Karpas-422 (cell line): ENCODE data around the gene IGFALS. TPM values are rescaled to one million over a fixed set of nuclear protein-coding genes. Genes with fewer than 3 reads are reported as not detected.
A peak's percentile ranks its signal among the peaks of the same experiment; 100 is the strongest.

Experiments used
- DNase-seq: peaks from one replicate; pipeline ENCODE4 v3.0.0-alpha.2; 2015
- H2AFZ ChIP-seq: fragments of 200-600 bp; sonication (generic); 2 replicates; pipeline ENCODE4 v1.6.1; 2014; ENCODE audit warnings: antibody characterized with exemption, low read length, mixed read lengths
- H3K27ac ChIP-seq: fragments of 200-600 bp; sonication (generic); 2 replicates; pipeline ENCODE4 v1.5.1; 2014; ENCODE audit warnings: mild to moderate bottlenecking, low read length, moderate library complexity
- H3K27me3 ChIP-seq: fragments of 200-600 bp; sonication (generic); 2 replicates; pipeline ENCODE4 v1.6.1; 2014; ENCODE audit warnings: low read length, mixed read lengths
- H3K36me3 ChIP-seq: fragments of 200-600 bp; sonication (generic); 2 replicates; pipeline ENCODE4 v1.6.1; 2014; ENCODE audit warnings: low read length, mixed read lengths; ENCODE audit not compliant: insufficient read depth
- H3K4me1 ChIP-seq: fragments of 200-600 bp; sonication (generic); 2 replicates; pipeline ENCODE4 v1.6.1; 2014; ENCODE audit warnings: mild to moderate bottlenecking, low read length, mixed read lengths
- H3K4me2 ChIP-seq: fragments of 200-600 bp; sonication (generic); 2 replicates; pipeline ENCODE4 v1.6.1; 2014; ENCODE audit warnings: low read length, low read depth, mild to moderate bottlenecking; ENCODE audit not compliant: poor library complexity, severe bottlenecking
- H3K4me3 ChIP-seq: fragments of 200-600 bp; sonication (generic); 2 replicates; pipeline ENCODE4 v1.5.1; 2014; ENCODE audit warnings: mild to moderate bottlenecking, antibody characterized with exemption, low read length, mixed read lengths
- H3K79me2 ChIP-seq: fragments of 200-600 bp; sonication (generic); 2 replicates; pipeline ENCODE4 v1.6.1; 2014; ENCODE audit warnings: mild to moderate bottlenecking, low read length, mixed read lengths
- H3K9ac ChIP-seq: fragments of 200-600 bp; sonication (generic); 2 replicates; pipeline ENCODE4 v1.6.0; 2014; ENCODE audit warnings: low read length
- H3K9me2 ChIP-seq: fragments of 200-600 bp; sonication (generic), shearing (Covaris generic); replicated peaks from 2 replicates; pipeline ENCODE4 v1.6.0; 2014; ENCODE audit warnings: mild to moderate bottlenecking, low read length, moderate library complexity; ENCODE audit not compliant: insufficient read depth
- H3K9me3 ChIP-seq: fragments of 300-700, 200-600 bp; sonication (generic); 2 replicates; pipeline ENCODE4 v1.6.1; 2014; ENCODE audit warnings: low read length, mixed read lengths
- H4K20me1 ChIP-seq: fragments of 200-600 bp; sonication (generic); 2 replicates; pipeline ENCODE4 v1.6.1; 2014; ENCODE audit warnings: mild to moderate bottlenecking, antibody characterized with exemption, low read length, low read depth; ENCODE audit not compliant: insufficient read depth
- total RNA-seq: library from RNA; depleted of rRNA; stranded (reverse); fragments of >200 nt; shearing (Covaris generic); gene quantifications from 2 replicates; pipeline ENCODE4 v1.2.3, GENCODE V29; 2014; ENCODE audit warnings: low replicate concordance

The IGFALS gene
- total RNA-seq, 1 experiment from 2014 or later: not detected

GRCh38 chr16:1778200-1779179 lies 15.0 kb downstream of the IGFALS start:
- H4K20me1 ChIP-seq: peaks cover 19% of the 10 kb centered on the region; the same call in 1 of the 2 replicates
- H3K9ac ChIP-seq: no peak overlapping the region
- H3K4me2 ChIP-seq: no peak overlapping the region
- H3K4me1 ChIP-seq: peaks cover 26% of the 10 kb centered on the region
- H3K27ac ChIP-seq: no peak overlapping the region
- no peak overlapping the region for H2AFZ ChIP-seq
- no peaks in the 10 kb centered on the region for H3K9me2 ChIP-seq
- H3K4me3 ChIP-seq: no peak overlapping the region
- DNase-seq: no peak
- H3K9me3 ChIP-seq: no peaks in the 10 kb centered on the region
- 0 out of 2 replicates have a peak, but pooled peaks cover 2% of the 10 kb centered on the region for H3K36me3 ChIP-seq
- H3K27me3 ChIP-seq: no peaks in the 10 kb centered on the region
- H3K79me2 ChIP-seq: peaks cover 32% of the 10 kb centered on the region

- DNase-seq: no peak
- Histone ChIP-seq H3K9ac (no peak overlapping the region), H3K9me2 (no peaks in the 10 kb centered on the region), H3K79me2 (peaks cover 33% of the 10 kb centered on the region), H4K20me1 (peaks cover 19% of the 10 kb centered on the region; the same call in 1 of the 2 replicates), H3K4me3 (no peak overlapping the region), H3K4me2 (no peak overlapping the region), H3K27ac (no peak overlapping the region), H3K4me1 (peaks cover 26% of the 10 kb centered on the region), H3K27me3 (no peaks in the 10 kb centered on the region), H3K36me3 (0 out of 2 replicates have a peak, but pooled peaks cover 2% of the 10 kb centered on the region), H3K9me3 (no peaks in the 10 kb centered on the region), H2AFZ (no peak overlapping the region)
Measured at GRCh38 chr16:1777375-1778199, 15.9 kb downstream of the IGFALS start.

GRCh38 chr16:1776991-1777374 lies 16.5 kb downstream of the IGFALS start:
- Histone ChIP-seq H3K9ac (no peak overlapping the region), H3K27ac (no peak overlapping the region), H4K20me1 (peaks cover 19% of the 10 kb centered on the region; the same call in 1 of the 2 replicates)

GRCh38 chr16:1776672-1776955 lies 16.9 kb downstream of the IGFALS start:
- Histone ChIP-seq H3K27me3 (no peaks in the 10 kb centered on the region), H3K4me2 (no peak overlapping the region), H3K4me1 (peaks cover 25% of the 10 kb centered on the region), H3K9ac (no peak overlapping the region), H3K36me3 (peaks cover 2% of the 10 kb centered on the region; the same call in 1 of the 2 replicates), H3K9me2 (no peaks in the 10 kb centered on the region), H3K27ac (no peak overlapping the region), H3K79me2 (peaks cover 42% of the 10 kb centered on the region), H3K4me3 (no peak overlapping the region), H2AFZ (no peak overlapping the region), H3K9me3 (no peaks in the 10 kb centered on the region), H4K20me1 (peaks cover 22% of the 10 kb centered on the region; the same call in 1 of the 2 replicates)
- DNase-seq: no peak

More at GRCh38 chr16:1776991-1777374, 16.5 kb downstream of the IGFALS start:
- Histone ChIP-seq H3K4me3 (no peak overlapping the region), H3K36me3 (peaks cover 2% of the 10 kb centered on the region; the same call in 1 of the 2 replicates), H3K79me2 (peaks cover 39% of the 10 kb centered on the region), H3K4me2 (no peak overlapping the region), H3K9me2 (no peaks in the 10 kb centered on the region), H3K27me3 (no peaks in the 10 kb centered on the region), H3K9me3 (no peaks in the 10 kb centered on the region), H2AFZ (no peak overlapping the region), H3K4me1 (peaks cover 26% of the 10 kb centered on the region)
- no peak for DNase-seq

- Histone ChIP-seq H3K27ac (no peak overlapping the region), H3K36me3 (peaks cover 2% of the 10 kb centered on the region; the same call in 1 of the 2 replicates), H3K79me2 (peaks cover 40% of the 10 kb centered on the region), H3K9me2 (no peaks in the 10 kb centered on the region), H3K4me2 (no peak overlapping the region), H3K9ac (no peak overlapping the region), H4K20me1 (peaks cover 18% of the 10 kb centered on the region; the same call in 1 of the 2 replicates), H3K4me1 (peaks cover 20% of the 10 kb centered on the region), H2AFZ (no peak overlapping the region), H3K27me3 (no peaks in the 10 kb centered on the region), H3K4me3 (no peak overlapping the region), H3K9me3 (no peaks in the 10 kb centered on the region)
- no peak for DNase-seq
Measured at GRCh38 chr16:1775846-1776671, 17.4 kb downstream of the IGFALS start.

GRCh38 chr16:1775006-1775845 lies 18.3 kb downstream of the IGFALS start:
- Histone ChIP-seq H3K4me3 (no peak overlapping the region; the same call in 1 of the 2 replicates), H3K9me2 (no peaks in the 10 kb centered on the region), H3K9ac (peak overlapping the region; percentile 93), H3K4me1 (peaks cover 19% of the 10 kb centered on the region), H3K27ac (no peak overlapping the region), H3K27me3 (no peaks in the 10 kb centered on the region), H2AFZ (no peak overlapping the region), H3K36me3 (peaks cover 2% of the 10 kb centered on the region), H4K20me1 (peaks cover 21% of the 10 kb centered on the region), H3K9me3 (no peaks in the 10 kb centered on the region), H3K79me2 (peaks cover 46% of the 10 kb centered on the region), H3K4me2 (peak overlapping the region; percentile 97)
- DNase-seq: no peak

GRCh38 chr16:1774448-1774780 lies 19.1 kb downstream of the IGFALS start:
- no peaks in the 10 kb centered on the region for H3K27me3 ChIP-seq
- H3K79me2 ChIP-seq: peaks cover 49% of the 10 kb centered on the region
- H2AFZ ChIP-seq: no peak overlapping the region
- no peak overlapping the region for H3K27ac ChIP-seq
- H3K4me3 ChIP-seq: peak overlapping the region; percentile 86
- H3K36me3 ChIP-seq: peaks cover 2% of the 10 kb centered on the region
- peak overlapping the region; percentile 93 for H3K9ac ChIP-seq
- H3K9me2 ChIP-seq: no peaks in the 10 kb centered on the region
- H3K4me1 ChIP-seq: peaks cover 27% of the 10 kb centered on the region
- no peak for DNase-seq
- H4K20me1 ChIP-seq: peaks cover 22% of the 10 kb centered on the region
- H3K9me3 ChIP-seq: no peaks in the 10 kb centered on the region
- peak overlapping the region; percentile 97 for H3K4me2 ChIP-seq
